ENCODE data around the gene EEF1AKMT3.

DNA sequence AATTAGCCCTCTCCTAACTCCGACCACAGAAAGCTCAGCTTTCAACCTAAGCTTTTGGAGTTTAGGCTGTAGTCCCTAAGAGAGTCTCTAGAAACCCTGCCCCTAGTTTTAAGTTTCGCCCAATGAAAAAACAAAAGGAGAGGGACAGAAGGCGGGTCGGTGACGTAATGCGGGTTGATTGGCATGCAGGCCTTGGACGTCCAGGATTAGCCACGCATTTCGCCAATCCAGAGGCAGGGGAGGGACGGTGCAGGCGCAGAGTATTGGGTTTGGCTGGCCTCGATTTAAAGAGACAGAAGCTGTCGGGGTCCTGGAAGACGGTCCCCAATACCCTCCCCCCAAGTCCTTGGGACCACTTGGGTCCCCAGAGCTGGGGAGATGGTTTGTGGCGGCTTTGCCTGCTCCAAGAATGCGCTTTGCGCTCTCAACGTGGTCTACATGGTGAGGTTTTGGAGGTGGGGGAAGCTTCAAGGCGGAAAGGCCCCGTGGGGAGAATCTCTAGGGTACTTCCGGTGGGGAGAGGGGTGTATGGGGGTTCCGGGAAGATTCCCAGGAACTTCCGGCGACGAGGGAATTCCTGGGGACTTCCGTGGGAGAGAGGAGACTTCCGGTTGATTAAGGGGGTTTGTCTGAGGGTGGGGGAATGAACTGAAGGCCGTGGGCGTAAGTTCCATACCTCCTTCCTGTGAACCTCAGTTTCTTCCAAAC lies 27.5 kb upstream of the EEF1AKMT3 start, which contains the start of gene TSPAN31:
- no peak for TF ChIP-seq ZNF282 (CRISPR knock-in tag; IDR thresholded peaks at IDR 0.05)
- no peak; a peak in 1 of 4 replicates for TF ChIP-seq FOXK2 (conservative IDR thresholded peaks at IDR 0.05 in 1 of 2, IDR thresholded peaks at IDR 0.05 in 1 of 2; ENCODE audit: low read depth in 2 of 2)
- TF ChIP-seq, protein P1, sequence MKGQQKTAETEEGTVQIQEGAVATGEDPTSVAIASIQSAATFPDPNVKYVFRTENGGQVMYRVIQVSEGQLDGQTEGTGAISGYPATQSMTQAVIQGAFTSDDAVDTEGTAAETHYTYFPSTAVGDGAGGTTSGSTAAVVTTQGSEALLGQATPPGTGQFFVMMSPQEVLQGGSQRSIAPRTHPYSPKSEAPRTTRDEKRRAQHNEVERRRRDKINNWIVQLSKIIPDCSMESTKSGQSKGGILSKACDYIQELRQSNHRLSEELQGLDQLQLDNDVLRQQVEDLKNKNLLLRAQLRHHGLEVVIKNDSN (CRISPR knock-in tag; IDR thresholded peaks at IDR 0.05), result no peak
- no peak for TF ChIP-seq ZFP36 (IDR thresholded peaks at IDR 0.05; ENCODE audit: low read depth, low read length, partially characterized antibody)
- TF ChIP-seq ZBTB1 (CRISPR knock-in tag; IDR thresholded peaks at IDR 0.05; ENCODE audit: borderline replicate concordance, low read depth), result no peak
- TF ChIP-seq ZNF384 (IDR thresholded peaks at IDR 0.05; ENCODE audit: low read depth, low read length), result no peak
- TF ChIP-seq LEF1 (IDR thresholded peaks at IDR 0.05), result no peak
- no peak for TF ChIP-seq KDM1A (IDR thresholded peaks at IDR 0.05)
- peak; percentile 78 for TF ChIP-seq SP1 (CRISPR knock-in tag; IDR thresholded peaks at IDR 0.05)
- peak; percentile 94 for TF ChIP-seq NFYB (IDR thresholded peaks at IDR 0.05; ENCODE audit: extremely low read depth, insufficient read length)
- peak; percentile 77 for TF ChIP-seq EGR1 (conservative IDR thresholded peaks at IDR 0.05)

Measured in K562 (cell line).